Natural killer cell (primary cell): Measurements from ENCODE around the gene VWA8. TPM values are rescaled to one million over a fixed set of nuclear protein-coding genes. Genes with fewer than 3 reads are reported as not detected.
"Not testable (repeated sequence)": the region's sequence is repeated elsewhere in the genome, so short reads cannot be mapped to it uniquely, and the experiment has no call there.

Experiments used
- ATAC-seq, 3 donors: fragments of 150-1000 bp in 2 of 3; fragments of 200-7000 bp in 1 of 3; cut with Tn5 transposase; 1 replicate in 1 of 3; 2 replicates in 2 of 3; pipeline ENCODE4 v1.10.0; 2021; ENCODE audit warnings: mild to moderate bottlenecking in 2 of 3, moderate library complexity in 2 of 3
- DNase-seq, 2 donors: peaks; one replicate each; pipeline versions ENCODE4 v3.0.0 to v3.0.0-alpha.2; 2013 to 2021; ENCODE audit warnings: mixed read lengths in 1 of 2
- H3K27ac ChIP-seq: one replicate; pipeline ENCODE4 v1.5.1; 2013; ENCODE audit warnings: mild to moderate bottlenecking, low read length
- H3K27me3 ChIP-seq: one replicate; pipeline ENCODE4 v1.6.1; 2013; ENCODE audit warnings: low read length; ENCODE audit not compliant: control insufficient read depth, insufficient read depth
- H3K36me3 ChIP-seq: one replicate; pipeline ENCODE4 v1.6.1; 2013; ENCODE audit warnings: low read length; ENCODE audit not compliant: control insufficient read depth, insufficient read depth
- H3K4me1 ChIP-seq: one replicate; pipeline ENCODE4 v1.6.1; 2013; ENCODE audit warnings: low read length; ENCODE audit not compliant: control insufficient read depth, insufficient read depth
- H3K4me3 ChIP-seq: one replicate; pipeline ENCODE4 v1.5.1; 2013; ENCODE audit warnings: low read length
- H3K9me3 ChIP-seq: one replicate; pipeline ENCODE4 v1.6.1; 2013; ENCODE audit warnings: low read length; ENCODE audit not compliant: control insufficient read depth, insufficient read depth
- H3K27ac Mint-ChIP-seq, 2 donors: one replicate each; pipeline ENCODE4 v1.8.0; 2022; ENCODE audit warnings: mild to moderate bottlenecking in 2 of 2, mixed read lengths in 2 of 2, moderate library complexity in 1 of 2
- H3K27me3 Mint-ChIP-seq, 2 donors: one replicate each; pipeline ENCODE4 v1.8.0; 2022; ENCODE audit warnings: low read depth in 2 of 2, mixed read lengths in 2 of 2
- H3K36me3 Mint-ChIP-seq: one replicate; pipeline ENCODE4 v1.8.0; 2022; ENCODE audit warnings: mixed read lengths
- H3K4me1 Mint-ChIP-seq, 2 donors: one replicate each; pipeline ENCODE4 v1.8.0; 2022; ENCODE audit warnings: mixed read lengths in 2 of 2
- H3K4me3 Mint-ChIP-seq: one replicate; pipeline ENCODE4 v1.8.0; 2022; ENCODE audit warnings: mild to moderate bottlenecking, moderate library complexity, mixed read lengths
- H3K9me3 Mint-ChIP-seq, 2 donors: one replicate each; pipeline ENCODE4 v1.8.0; 2022; ENCODE audit warnings: mixed read lengths in 2 of 2
- WGBS: methylation state at CpG from one replicate; pipeline ENCODE4 v1.1.7; 2013; ENCODE audit warnings: missing lambda C conversion rate; ENCODE audit not compliant: insufficient coverage; 5-methylcytosine and 5-hydroxymethylcytosine counted together
- intact Hi-C: fragments of 100-400 bp; cut with micrococcal nuclease; formaldehyde crosslinking; loops from one replicate; pipeline ENCODE4 v1.14.2; 2022
- total RNA-seq, 4 donors: library from RNA; stranded (reverse); fragments of 120-200 nt in 1 of 4; gene quantifications; one replicate each; pipeline versions ENCODE4 v1.2.3 to v1.2.4, GENCODE V29; 2013 to 2022
- TF ChIP-seq, protein P1 (sequence below): fragments of 200-600 bp; IDR thresholded peaks from one replicate; pipeline ENCODE4 v1.8.0; 2022; ENCODE audit warnings: antibody characterized with exemption

Gene VWA8
- total RNA-seq, 3 donors from 2014 or later (not counting 1 experiment from before 2014, with no cell fraction given), result 21.9 to 27.5 (median 22.6) TPM

DNA sequence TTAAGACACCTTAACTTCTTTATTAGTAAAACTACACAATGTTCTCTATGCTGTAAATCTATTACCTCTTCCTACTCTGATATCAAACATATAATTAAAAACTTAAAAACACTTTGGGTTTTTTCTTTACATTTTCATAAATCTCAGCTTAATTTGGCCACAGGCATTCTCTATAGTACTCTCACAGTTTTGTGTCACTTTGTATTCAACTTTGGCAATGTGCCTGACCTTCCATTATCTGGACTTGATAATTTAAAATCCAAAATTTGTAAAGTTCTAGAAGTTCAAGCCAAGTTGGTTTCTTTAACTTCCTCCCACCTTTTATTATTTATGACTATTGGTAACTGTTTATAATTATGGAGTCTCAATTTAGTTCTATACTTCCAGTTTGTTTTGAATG, 46.4 kb downstream of the VWA8 start:
- H3K27me3 ChIP-seq, result no peaks in the 10 kb centered on the region
- H3K4me3 ChIP-seq, result no peak overlapping the region
- peaks cover 2% of the 10 kb centered on the region for H3K36me3 ChIP-seq
- ATAC-seq (no peak), DNase-seq (no peak)
- Mint-ChIP-seq H3K27me3 (no peaks in the 10 kb centered on the region), H3K36me3 (no peaks in the 10 kb centered on the region), H3K9me3 (no peaks in the 10 kb centered on the region), H3K4me3 (no peak overlapping the region), H3K4me1 (peaks cover 17 to 30% of the 10 kb centered on the region in 2 donors), H3K27ac (no peak overlapping the region)
- TF ChIP-seq, protein P1, sequence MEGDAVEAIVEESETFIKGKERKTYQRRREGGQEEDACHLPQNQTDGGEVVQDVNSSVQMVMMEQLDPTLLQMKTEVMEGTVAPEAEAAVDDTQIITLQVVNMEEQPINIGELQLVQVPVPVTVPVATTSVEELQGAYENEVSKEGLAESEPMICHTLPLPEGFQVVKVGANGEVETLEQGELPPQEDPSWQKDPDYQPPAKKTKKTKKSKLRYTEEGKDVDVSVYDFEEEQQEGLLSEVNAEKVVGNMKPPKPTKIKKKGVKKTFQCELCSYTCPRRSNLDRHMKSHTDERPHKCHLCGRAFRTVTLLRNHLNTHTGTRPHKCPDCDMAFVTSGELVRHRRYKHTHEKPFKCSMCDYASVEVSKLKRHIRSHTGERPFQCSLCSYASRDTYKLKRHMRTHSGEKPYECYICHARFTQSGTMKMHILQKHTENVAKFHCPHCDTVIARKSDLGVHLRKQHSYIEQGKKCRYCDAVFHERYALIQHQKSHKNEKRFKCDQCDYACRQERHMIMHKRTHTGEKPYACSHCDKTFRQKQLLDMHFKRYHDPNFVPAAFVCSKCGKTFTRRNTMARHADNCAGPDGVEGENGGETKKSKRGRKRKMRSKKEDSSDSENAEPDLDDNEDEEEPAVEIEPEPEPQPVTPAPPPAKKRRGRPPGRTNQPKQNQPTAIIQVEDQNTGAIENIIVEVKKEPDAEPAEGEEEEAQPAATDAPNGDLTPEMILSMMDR, result no peak
- intact Hi-C loops, result no loop called here
- H3K9me3 ChIP-seq, result no peaks in the 10 kb centered on the region
- H3K4me1 ChIP-seq, result peaks cover 2% of the 10 kb centered on the region
- no peak overlapping the region for H3K27ac ChIP-seq

DNA sequence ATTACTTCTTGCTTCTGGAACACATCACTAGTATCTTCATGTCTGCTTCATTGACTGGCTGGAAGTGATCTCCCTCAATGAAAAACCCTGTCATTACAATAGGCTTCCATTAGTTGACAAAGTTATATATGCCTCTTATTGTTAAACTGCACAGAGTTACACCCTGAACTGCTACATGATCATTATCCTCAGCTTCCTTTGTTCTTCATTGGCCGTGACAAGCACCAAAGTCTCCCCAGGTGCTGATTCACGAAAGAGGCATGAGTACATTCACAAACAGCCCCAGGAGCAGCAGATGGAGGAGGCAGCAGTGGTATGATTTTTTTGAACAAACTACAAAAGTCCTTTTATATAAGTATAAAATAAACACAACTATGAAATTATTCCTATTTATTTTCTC, 51.4 kb downstream of the VWA8 start:
- no peaks in the 10 kb centered on the region for H3K9me3 ChIP-seq
- Mint-ChIP-seq H3K4me1 (peaks cover under 1 to 4% of the 10 kb centered on the region in 2 donors), H3K27me3 (no peaks in the 10 kb centered on the region), H3K36me3 (no peaks in the 10 kb centered on the region), H3K4me3 (no peak overlapping the region), H3K9me3 (no peaks in the 10 kb centered on the region), H3K27ac (no peak overlapping the region)
- 75% methylated on average over 1 of the region's 2 CpGs for WGBS
- TF ChIP-seq, protein P1, result no peak
- no peaks in the 10 kb centered on the region for H3K27me3 ChIP-seq
- intact Hi-C loops, result no loop called here
- H3K4me3 ChIP-seq, result no peak overlapping the region
- no peaks in the 10 kb centered on the region for H3K4me1 ChIP-seq
- peaks cover 13% of the 10 kb centered on the region for H3K36me3 ChIP-seq
- DNase-seq (no peak), ATAC-seq (no peak)
- no peak overlapping the region for H3K27ac ChIP-seq

DNA sequence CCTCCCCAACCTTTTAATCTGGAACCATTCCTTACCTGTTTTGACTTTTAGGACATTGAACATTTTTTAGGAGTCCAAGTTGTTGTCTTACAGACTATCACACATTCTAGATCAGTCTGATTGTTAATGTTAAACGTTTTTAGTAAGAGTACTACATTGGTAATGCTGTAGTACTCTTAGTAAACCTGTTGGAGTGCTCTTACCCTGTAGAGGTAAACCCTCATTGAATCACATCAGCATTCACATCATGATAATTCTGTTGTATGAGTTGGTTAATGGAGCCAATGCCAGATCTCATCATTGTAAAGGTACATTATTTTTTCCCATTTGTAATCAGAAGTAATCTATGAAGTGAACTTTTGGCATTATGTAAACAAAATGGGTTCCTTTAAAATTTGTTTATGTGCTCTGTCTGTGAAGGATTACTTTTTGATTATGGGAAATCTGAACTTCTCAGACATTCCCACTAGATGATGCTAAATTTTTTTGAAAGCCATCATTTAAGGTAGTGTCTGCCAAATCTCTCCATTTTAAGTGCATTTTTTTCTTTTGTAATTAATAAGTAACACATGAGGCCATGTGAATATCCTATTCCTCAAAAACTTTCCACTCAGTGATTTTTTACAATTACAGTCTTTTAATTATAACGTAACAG, 55.2 kb downstream of the VWA8 start:
- Mint-ChIP-seq H3K36me3 (no peaks in the 10 kb centered on the region), H3K27ac (no peak overlapping the region), H3K4me3 (no peak overlapping the region), H3K27me3 (no peaks in the 10 kb centered on the region), H3K4me1 (peaks cover 0 to 4% of the 10 kb centered on the region in 2 donors), H3K9me3 (no peaks in the 10 kb centered on the region)
- intact Hi-C loops, result loop anchor here (2.0 kb wide), 1 partner anchor 205 kb away; no protein-coding TSS in a partner anchor
- H3K27ac ChIP-seq, result no peak overlapping the region
- H3K4me3 ChIP-seq, result no peak overlapping the region
- no peaks in the 10 kb centered on the region for H3K27me3 ChIP-seq
- no peaks in the 10 kb centered on the region for H3K4me1 ChIP-seq
- ATAC-seq (peak; percentile 79 to 84 (median 80)), DNase-seq (peak in 1 of 2 donors; percentile 59)
- TF ChIP-seq, protein P1, result peak; percentile 52
- H3K36me3 ChIP-seq, result peaks cover 11% of the 10 kb centered on the region
- WGBS, result 100% methylated on average over 1 of the region's 2 CpGs
- H3K9me3 ChIP-seq, result no peaks in the 10 kb centered on the region

DNA sequence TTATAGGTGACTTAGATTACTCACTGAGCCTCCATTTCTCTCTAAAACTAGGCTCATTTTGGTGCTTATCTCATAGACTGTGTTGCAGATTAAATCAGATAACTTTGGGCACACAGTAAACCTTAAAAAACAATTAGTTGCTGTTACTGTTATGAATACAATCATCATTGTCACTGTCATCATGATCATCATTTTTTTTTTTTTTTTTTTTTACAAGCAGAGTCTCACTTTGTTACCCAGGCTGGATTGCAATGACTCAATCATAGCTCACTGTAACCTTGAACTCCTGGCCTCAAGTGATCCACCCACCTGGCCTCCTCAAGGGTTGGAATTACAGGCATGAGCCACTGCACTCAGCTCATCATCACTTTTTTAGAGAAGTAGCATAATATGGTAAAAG, 60.0 kb downstream of the VWA8 start:
- no peaks in the 10 kb centered on the region for H3K9me3 ChIP-seq
- no peak for DNase-seq
- H3K27ac ChIP-seq, result no peak overlapping the region
- no peaks in the 10 kb centered on the region for H3K4me1 ChIP-seq
- no peaks in the 10 kb centered on the region for H3K27me3 ChIP-seq
- Mint-ChIP-seq H3K27me3 (no peaks in the 10 kb centered on the region), H3K4me1 (peaks cover 0 to 4% of the 10 kb centered on the region in 2 donors), H3K9me3 (no peaks in the 10 kb centered on the region), H3K4me3 (no peak overlapping the region), H3K27ac (no peak overlapping the region), H3K36me3 (no peaks in the 10 kb centered on the region)
- no peaks in the 10 kb centered on the region for H3K36me3 ChIP-seq
- no peak overlapping the region for H3K4me3 ChIP-seq
- intact Hi-C loops, result no loop called here
- ATAC-seq, result no peak
- TF ChIP-seq, protein P1, result no peak

DNA sequence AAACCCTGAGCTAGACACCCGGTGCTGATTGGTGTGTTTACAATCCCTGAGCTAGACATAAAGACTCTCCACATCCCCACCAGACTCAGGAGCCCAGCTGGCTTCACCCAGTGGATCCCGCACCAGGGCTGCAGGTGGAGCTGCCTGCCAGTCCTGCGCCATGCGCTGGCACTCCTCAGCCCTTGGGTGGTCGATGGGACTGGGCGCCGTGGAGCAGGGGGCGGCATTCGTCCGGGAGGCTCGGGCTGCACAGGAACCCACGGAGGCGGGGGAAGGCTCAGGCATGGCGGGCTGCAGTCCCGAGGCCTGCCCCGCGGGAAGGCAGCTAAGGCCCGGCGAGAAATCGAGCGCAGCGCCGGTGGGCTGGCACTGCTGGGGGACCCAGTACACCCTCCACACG, 62.5 kb downstream of the VWA8 start:
- H3K9me3 Mint-ChIP-seq, H3K27ac Mint-ChIP-seq, H3K4me3 Mint-ChIP-seq, H3K4me1 ChIP-seq, H3K4me3 ChIP-seq, H3K27ac ChIP-seq, H3K4me1 Mint-ChIP-seq, intact Hi-C loops, H3K36me3 Mint-ChIP-seq, DNase-seq, H3K27me3 ChIP-seq, H3K36me3 ChIP-seq, H3K27me3 Mint-ChIP-seq, ATAC-seq, H3K9me3 ChIP-seq: not testable (repeated sequence)
- WGBS, result 100% methylated on average over 8 of the region's 24 CpGs
